SH-SY5Y (cell line): Measurements from ENCODE around the gene RPL15.

Source experiments
- GATA2 ChIP-seq: IDR thresholded peaks from 2 replicates; pipeline ENCODE4 v1.6.1; 2011; ENCODE audit warnings: mild to moderate bottlenecking, low read depth, low read length
- GATA3 ChIP-seq: IDR thresholded peaks from 2 replicates; pipeline ENCODE4 v1.6.1; 2011; ENCODE audit warnings: low read depth, mild to moderate bottlenecking, low read length, moderate library complexity

DNA sequence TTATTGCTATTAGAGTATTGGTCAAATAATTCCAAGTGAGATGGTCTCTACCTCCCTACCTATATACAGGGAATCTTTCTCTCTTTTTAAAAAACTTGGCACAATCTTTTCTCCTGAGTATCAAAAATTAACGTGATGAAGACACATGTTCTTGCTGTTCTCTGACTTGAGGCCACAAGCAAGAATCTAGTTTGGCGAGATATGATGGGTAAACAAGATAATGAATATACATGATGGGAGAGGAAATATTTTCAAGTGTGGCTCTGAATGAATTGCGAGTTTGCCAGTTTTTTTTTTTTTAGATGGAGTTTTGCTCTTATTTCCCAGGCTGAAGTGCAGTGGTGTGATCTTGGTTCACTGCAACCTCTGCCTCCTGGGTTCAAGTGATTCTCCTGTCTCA, 39.8 kb downstream of the RPL15 start:
- TF ChIP-seq GATA3, result no peak
- no peak for TF ChIP-seq GATA2
